Activated gamma-delta T cell treated with anti-CD3 and anti-CD28 coated beads, Interleukin-2, amount 50 U/mL, for 16 hours (primary cell): Measurements from ENCODE around the gene CPT1A.
A peak's percentile ranks its signal among the peaks of the same experiment; 100 is the strongest.

Source experiments
- DNase-seq: peaks from one replicate; pipeline ENCODE4 v3.0.0-alpha.2; 2020; ENCODE audit warnings: low read depth

Gene CPT1A

DNA sequence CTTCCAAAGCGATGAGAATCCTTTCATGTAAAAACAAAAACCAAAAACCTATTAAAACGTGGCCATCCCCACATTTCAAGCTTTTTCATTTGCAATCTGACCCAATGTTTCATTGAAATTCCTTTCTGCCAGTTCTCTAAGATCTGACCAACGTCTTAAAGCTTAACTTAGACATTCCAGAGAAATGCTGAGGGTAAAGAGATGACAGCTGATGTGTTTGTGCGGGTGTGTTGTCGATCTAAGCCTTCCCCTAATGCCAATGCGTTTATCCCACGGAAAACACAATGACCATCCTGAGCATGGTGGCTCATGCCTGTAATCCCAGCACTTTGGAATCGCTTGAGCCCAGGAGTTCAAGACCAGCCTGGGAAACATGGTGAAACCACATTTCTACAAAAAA is 84.0 kb downstream of the CPT1A start:
- no peak for DNase-seq

DNA sequence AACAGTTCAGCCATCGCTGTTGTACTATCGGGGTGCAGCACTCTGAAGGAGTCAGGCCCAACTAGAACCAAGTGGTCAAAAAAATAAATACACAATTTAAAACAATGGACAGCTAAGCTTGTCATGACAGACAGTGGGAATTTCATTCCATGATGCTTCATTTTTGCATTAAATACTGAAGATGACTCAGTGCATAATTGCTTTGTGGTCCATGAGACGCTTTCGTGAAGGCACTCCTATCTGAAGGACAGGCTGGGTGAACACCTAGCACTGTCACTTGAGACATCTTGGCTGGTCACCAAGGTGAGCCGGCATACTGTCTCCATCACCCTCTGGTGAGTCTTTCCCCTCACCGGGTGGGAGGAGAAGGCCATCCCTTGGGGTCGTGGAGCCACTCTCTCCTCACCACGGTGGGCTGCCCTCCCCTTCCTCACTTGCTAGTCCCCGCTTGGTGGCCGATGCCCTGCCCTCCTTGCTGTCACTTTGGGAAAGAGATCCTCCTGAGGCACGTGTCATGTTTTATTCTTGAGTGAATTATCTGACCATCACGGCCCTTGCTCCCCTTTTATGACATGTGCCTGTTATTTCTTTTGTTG is 85.4 kb downstream of the CPT1A start:
- DNase-seq, result no peak

DNA sequence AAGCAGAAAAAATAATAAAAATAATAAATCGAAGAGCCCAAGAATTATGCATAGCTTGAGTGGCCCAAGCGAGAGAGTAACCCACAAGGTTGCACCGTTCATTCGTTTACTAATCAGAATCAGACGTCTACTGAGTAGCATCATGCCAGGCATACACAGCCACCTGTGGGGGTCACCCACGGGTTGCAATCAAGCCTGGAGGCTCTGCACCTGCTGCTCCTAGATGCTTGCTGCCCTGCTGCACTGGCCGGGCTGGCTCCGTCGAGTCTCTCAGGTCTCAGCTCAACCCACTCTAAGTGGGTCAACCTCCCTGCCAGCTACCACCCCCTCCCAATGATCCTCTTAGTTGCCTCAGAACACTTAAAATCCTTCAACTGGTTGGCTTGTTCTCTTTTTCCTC is 88.4 kb downstream of the CPT1A start:
- DNase-seq, result no peak

DNA sequence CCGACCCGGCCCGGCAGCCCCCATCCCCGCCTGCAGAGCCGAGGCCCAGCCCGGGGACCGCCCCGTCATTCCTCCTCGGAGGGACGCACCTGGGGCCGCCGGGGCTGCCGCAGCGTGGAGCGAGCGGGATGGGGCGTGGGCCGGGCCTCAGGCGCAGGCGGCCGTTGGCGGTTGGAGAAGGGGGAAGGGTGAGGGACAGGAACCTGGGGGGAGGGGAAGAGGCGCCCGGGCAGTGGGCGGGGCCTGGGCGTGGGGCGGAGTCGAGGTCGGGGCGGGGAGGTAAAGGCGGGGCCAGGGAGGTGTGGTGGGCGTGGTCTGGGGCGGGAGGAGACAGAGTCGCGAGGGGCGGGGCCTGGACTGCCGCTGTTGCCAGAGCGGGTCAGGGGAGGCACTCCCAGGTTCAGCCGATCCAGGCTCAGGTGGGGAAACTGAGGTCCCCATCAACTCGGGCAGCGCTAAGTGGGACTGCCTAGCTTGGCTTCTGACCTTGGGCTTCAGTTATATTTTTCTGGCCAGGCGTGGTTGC is 90.3 kb downstream of the CPT1A start, which contains the start of gene TESMIN:
Gene TESMIN (minus strand): TSS at position 190 of the 526 bp plus-strand sequence. CDS start 860 bp downstream, outside the sequence.
- DNase-seq, result peak; percentile 83

DNA sequence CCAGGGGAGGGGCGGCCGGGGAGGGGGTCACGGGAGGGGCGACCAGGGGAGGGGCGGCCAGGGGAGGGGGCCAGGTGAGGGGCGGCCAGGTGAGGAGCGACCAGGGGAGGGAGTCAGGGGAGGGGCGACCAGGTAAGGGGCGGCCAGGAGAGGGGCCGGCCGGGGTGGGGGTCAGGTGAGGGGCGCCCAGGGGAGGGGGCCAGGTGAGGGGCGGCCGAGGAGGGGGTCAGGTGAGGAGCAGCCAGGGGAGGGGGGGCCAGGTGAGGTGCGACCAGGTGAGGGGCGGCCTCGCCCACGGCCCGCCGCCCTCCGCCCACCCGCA is 90.8 kb downstream of the CPT1A start:
- no peak for DNase-seq

DNA sequence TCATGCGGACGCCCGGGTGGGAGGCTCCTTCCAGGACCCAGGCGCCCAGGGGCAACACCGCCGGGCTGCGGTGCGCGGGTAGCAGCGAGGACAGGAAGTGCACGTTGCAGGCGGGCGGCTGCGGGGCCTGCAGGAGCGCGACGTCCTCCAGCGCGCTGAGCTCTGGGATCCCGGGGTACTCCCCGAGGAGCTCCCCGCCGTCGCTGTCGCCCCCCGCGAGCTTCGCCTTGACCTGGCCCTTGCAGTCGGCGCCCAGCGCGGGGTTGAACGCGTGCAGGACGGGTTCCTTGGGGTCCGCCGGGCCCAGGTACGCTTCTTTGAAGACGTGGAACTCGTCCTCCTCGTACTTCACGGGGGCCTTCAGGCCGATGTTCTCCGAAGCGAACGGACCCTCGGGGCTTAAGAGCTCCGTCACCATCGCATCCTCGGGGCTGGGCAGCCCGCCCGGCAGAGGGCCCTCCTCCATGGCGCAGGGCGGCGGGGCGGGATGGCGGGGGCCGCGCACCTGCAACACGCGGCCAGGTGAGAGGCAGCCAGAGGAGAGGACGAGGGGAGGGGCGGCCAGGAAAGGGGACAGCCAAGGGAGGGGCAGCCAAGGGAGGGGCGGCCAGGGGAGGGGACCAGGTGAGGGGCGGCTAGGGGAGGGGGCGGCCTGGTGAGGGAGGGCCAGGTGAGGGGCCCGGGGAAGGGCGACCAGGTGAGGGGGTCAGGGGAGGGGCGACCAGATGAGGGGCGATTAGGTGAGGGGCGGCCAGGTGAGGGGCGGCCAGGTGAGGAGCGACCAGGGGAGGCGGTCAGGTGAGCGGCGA is 91.3 kb downstream of the CPT1A start:
- DNase-seq, result no peak

DNA sequence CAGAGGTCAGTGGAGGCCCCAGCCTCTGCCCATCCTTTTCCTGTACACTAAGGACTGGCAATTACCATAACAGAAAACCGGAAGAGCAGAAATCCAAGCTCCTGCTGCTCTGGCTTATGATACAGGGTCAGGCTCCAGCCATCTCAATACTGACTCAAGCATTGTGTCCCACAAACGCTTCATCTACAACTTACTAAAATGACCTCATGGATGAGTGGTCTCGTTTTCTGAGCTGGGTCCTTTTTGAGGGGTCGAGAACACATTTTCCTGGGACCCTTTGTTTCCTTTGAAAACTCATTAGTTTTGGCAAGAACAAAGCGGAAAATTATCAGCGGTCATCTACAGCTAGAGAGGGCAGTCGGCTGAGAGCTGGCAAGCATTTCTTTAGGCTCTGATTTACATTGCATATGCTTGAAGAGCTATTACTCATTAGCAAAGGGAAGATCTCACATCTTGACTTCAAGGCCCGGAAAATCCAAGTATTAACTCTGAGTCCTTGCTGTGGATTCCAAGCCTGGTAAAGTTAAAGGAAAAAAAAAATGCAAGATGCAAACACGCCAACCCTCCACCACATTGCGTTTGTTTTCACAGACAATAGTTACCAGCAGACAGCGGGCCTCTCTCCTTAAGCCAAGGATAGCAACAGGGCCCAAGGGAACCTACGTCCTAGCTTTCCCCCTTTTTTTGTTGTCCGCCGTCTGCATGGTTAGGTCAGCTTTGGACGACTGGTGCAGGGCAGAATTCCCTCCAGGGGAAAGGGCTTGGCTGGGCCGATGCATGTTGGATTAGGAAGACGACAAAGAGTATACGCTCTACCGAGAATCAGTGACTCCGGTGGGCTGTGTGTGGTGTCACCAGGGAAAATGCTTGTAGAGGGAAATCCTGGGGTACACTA is 92.2 kb downstream of the CPT1A start:
- no peak for DNase-seq

DNA sequence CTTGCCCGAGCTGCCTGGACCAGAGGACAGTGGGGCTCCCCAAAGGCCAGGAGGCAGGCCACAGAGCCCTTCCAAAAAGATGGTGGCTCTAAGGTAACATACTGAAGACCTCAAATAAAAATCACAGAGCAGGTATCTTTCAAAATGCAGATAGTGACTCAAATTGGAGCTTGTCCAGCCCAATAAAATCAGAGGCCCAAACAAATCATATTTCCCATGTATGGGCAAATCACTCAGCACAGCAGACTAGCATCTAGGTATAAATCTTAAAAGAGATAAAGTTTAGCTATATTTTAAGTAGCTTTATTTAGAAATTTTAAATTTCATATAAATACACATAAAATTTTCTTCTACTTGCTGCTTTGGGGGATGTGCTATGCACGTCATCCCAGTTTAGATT is 93.7 kb downstream of the CPT1A start:
- no peak for DNase-seq

DNA sequence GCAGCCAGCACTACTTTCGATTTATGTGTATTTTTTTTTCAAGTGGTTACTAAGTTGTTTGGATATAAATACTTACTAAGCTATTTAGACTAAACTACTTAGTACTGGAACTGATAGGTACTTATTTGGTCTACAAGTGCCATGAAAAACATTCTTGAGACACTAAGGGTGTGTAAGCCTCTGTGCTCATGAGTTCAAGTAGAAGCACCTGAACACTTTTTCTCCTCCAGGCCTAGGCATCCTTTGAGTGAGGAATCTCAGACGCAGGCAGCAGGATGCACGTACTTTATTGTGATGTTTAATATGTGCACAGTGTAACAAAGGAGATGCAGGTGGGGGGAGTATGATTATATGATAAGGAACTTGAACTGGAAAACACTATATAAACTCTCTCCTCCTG is 98.2 kb downstream of the CPT1A start:
- DNase-seq, result no peak

DNA sequence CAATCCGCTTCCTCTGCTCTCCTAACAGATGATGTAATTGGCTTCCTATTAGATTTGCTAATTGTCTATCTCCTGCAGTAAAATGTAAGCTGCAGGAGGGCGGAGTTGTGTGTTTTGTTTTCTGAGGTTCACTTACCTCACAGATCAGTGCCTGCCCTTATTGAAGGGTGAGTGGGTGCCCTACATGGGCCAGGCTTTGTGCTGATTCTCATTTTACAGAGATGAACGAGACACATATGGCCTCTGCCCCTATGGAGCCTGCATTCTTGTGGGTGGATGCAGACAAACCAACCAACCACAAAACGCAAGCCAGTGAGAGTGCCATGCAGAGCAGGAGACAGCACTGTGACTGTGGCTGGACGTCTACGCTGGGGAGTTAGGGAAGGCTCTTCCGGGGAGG is 100.3 kb downstream of the CPT1A start:
- DNase-seq, result no peak

DNA sequence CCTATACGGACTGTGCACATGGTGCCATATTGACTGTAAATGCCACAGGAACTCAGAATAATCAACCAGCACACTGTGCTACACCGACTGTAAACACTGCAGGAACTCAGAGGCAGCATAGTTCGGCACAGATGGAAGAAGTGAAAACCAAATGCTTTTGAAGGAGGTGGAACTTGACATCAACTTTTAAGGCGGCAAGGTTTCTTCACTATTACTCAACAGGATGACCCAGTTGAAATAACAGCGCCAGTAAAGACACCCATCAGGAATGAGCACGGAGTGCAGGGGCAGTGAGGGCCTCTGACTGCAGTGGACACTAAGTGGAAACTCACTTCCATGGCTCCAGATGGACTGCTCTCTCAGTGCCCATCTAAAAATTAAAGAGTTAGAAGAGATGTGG is 106.1 kb downstream of the CPT1A start:
- DNase-seq, result no peak

DNA sequence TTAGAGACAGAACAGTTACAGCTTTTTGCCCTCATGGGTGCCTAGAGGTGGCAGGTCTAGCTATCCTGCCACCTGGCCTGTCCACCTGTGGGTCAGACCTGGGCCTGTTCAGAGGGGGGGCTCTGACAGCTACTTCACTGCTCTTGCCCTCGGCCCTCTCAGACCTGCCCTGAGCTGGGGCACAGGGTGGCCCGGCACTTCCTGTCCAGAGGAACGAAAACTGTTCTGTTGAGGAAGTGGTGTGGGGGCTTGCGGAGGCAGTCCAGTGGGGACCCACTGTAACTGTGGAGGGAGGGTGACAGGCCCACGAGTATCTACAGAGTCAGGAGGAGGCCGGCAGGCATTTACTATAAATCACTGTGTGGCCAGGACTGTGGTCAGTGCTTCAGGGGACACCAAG is 106.6 kb downstream of the CPT1A start:
- DNase-seq, result no peak

DNA sequence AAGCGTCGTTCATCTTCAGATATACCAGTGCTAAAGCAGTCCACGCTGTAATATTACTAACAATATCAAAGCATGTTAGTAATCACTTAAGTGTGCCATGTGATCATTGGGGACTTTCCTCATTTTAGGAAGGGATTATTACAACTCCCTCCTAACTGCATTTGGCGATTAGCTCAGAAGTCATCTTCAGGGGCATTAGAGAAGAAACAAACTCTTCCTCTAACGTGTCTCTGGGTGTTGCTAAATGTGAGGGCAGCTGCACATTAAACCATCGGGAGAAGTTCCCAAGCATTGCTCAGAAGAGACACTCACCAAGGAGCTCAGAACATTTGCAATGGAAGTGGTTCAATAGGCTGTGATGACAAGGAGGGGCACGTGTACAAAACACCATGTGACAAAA is 107.6 kb downstream of the CPT1A start:
- DNase-seq, result no peak

DNA sequence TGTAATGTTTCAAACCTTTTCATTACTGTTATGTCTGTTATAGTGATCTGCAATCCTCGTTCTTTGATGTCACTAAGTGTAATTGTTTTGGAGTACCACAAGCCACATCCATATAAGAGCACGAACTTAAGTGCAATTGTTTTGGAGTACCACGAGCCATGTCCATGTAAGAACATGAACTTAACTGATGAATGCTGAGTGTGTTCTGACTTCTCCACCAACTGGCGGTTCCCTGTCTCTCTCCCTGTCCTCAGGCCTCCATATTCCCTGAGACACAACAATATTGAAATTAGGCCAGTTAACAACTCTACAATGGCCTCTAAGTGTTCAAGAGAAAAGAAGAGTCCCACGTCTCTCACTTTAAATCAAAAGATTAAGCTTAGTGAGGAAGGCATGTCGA is 113.9 kb downstream of the CPT1A start:
- DNase-seq, result no peak

DNA sequence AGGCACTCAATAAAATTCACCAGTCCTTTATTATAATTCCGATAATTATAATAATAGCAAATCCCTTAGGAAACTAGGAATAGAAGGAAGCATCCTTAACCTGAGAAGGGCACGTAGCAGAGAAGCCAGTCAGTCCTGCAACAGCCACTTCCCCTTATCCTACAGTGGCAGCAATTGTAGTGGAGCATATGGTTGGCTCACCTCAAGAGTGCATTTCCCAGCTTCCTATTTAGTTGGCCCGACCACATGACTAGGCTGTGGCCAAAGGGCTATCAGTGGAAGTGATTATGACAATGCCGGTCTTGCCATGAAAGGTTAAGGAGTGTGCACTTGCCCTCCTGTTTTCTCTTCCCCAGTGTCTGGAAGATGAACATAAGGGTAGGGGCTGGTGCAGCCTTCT is 117.4 kb downstream of the CPT1A start:
- no peak for DNase-seq

DNA sequence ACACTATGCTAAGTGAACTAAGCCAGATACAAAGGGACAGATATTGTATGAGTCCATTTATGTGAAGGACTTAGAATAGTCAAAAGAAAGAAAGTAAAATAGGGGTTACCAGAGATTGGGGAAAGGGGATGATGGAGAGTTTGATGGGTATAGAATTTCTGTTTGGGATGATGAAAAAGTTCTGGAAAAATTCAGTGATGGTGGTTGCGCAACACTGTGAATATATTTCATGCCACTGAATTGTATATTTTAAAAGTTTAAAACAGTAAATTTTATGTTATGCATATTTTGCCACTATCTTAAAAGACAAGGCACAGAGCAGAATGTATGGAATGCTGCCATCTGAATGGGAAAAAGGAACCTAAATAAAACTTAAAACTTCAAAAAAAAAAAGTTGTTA is 119.6 kb downstream of the CPT1A start:
- no peak for DNase-seq

DNA sequence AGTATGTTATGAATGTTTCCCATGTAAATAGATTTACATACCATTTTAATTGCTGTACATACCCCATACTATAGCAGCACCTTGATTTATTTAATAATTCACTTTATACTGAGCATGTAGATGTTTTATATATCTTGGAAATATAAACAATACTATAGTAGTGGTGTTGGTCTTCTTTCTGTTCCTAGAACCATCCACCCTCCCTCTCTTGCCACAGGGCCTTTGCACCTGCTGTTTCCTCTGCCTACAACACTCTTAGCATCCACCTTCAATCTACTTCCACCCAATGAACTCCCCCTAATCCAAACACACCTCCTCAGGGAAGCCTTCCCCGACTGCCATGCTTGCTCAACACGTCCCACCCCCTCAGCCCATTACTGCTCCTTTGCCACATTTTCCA is 120.6 kb downstream of the CPT1A start:
- DNase-seq, result no peak

DNA sequence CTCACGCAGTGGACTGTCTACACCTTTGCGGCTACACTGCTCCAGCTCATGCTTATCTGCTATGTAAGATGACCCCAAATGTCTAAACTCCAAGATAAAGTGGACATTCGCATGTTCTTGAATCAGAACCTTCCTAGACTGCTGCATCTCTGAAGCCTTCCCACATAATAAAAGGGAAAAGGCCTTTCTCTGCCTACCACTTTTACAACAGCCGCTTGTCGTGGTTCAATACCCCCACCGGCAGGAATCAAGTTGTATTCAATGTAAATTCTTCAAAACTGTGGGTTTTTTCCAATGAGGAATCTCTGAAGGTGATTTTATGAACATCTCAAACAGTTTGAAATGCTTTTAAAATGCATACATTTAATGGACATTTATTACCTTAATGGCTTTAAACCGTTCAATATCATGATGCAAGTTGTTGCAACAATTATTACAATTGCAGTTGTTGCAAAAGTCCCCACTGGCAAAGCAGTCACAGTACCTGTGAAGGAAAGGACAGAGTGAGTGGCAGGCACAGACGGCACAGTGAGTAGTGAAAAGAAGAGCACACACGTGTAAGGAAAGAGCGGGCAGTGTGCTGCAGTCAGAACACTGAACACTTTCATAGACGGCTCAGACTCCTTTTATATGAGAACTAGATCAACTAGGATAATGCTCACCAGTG is 126.1 kb downstream of the CPT1A start:
- DNase-seq, result no peak

DNA sequence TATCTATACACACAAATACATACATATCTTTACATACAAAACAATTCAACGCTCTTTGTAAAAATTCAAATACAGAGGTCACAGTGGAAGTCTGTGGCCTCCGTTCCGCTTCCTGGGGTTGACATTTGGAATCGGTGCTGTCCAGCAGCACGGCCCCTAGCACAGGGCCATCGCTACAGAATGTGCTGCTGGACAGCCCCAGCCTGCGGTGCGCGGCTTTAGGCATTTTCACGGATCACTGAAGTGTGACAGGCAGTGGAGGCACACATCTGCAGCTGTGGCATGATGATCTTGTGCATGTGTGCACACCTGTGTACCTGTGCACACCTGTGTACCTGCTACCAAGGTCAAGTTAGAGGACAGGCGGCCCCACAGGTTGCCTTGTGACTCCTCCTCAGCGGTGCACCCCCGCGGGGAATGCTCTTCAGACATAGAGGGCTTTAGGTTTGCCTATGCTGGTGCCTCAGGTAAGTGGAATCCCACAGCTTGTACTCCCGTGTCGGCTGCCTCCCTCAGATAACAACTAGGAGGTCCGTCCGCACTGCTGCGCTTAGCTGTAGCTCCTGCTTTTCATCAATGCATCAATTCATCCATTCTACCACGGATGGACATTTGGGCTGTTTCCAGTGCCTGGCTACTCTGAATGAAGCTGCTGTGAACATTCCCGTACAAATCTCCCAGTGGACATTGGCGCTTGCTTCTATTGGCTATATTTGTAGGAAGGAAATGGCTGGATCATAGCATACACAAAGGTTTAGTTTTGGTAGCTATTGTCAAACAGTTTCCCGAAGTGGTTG is 127.5 kb downstream of the CPT1A start:
- no peak for DNase-seq

DNA sequence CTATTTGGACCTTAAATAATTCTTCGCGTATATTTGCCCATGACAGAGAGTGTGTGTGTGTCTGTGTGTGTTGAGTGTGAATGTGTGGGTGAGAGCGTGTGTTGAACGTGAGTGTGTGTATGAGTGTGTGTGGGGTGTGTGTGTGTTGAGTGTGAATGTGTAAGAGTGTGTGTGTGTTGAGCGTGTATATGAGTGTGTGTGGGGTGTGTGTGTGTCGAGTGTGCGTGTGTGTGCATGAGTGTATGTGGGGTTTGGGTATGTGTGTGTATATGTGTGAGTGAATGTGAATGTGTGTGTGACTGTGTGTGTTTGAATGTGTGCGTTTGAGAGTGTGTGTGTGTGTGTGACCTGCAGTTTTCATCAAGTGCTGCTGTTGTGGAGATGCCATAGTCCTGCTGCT is 130.6 kb downstream of the CPT1A start:
- no peak for DNase-seq

DNA sequence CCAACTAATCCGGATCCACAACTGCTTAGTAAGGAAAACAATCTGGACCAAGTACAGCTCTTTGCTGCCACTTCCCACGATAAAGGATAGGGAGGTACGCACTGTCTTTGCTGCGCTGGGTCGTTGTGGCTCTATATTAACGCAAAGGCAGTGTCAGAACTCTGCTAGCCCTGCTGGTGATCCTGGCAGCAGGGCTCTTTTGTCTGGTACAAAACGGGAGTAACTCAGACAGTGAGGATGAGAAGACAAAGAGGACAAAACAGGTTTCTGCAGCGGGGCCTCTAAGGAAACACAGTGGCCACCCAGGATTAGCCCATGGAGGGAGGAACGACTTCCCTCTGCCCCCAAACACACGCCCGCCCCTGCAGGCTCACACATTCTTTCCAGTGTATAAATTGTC is 131.3 kb downstream of the CPT1A start:
- no peak for DNase-seq
